NCI-H2196 (cell line): ENCODE data around the gene ATP1A2.
"Not testable (repeated sequence)": the region's sequence is repeated elsewhere in the genome, so short reads cannot be mapped to it uniquely, and the experiment has no call there.

Experiments
- DNase-seq: peaks from one replicate; lab custom pipeline; 2025; ENCODE audit not compliant: unreplicated experiment; lab: John Stamatoyannopoulos, UW

The ATP1A2 gene

DNA sequence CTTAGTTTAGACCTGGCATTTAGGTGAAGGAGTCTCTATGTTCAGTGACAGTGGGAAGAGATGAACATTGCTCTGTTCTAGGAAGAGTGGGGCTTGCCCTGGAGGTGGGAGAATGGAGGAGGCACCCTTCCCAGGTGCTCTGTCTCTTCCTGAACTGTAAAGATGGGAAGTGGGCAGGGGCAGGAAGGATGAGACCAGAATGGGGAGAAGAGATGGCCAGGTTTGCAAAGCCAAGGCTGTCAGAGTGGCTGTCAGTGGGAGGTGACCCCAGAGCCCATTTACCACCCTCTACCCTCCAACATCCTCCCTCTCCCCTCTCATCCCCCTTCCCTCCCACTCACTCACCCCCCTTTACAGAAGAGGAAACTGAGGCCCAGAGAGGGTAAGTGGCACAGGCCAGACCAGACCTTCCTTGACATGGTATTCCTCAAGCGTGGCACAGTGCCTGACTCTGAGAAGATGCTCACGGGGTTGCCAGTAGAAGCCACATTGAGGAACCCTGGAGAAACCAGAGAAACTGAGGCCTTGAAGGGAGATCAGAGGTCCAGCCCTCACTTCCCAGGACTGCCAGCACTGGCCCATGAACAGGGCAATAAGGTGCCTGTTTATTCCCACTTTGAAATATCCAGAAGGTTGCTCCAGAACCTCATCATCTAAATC lies 15.7 kb upstream of the ATP1A2 start:
- no peak for DNase-seq

DNA sequence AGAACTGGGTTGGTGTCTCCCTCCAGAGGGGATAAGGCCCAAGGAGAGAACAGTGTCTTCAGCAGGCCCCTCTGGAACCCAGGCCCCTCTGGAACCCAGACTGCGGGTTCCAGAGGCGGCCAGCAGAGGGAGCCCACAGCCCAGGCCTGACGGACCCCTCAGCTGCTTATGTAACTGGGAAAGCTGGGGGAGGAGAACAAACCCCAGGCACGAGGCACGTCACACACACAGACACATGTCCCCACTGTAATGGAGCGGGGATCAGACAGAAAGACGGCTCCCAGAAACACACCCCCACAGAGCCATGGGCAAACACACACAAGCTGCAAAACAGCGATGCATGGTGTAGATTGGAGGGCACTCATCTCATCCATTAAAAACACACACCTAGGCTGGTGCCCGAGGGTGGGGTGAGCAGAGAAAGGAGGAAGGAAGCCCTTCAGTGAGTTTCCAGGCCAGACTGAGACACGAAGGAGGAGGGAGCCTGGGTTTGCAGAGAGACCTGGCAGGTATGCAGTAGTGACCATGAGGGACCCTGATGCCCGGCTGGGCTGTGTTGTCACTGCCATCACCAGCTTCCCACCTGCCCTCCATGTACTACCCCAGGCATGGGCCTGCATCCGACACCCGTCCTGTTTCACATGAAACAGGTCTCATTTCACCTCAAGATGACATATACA lies 14.4 kb upstream of the ATP1A2 start:
- DNase-seq: peak; percentile 81

DNA sequence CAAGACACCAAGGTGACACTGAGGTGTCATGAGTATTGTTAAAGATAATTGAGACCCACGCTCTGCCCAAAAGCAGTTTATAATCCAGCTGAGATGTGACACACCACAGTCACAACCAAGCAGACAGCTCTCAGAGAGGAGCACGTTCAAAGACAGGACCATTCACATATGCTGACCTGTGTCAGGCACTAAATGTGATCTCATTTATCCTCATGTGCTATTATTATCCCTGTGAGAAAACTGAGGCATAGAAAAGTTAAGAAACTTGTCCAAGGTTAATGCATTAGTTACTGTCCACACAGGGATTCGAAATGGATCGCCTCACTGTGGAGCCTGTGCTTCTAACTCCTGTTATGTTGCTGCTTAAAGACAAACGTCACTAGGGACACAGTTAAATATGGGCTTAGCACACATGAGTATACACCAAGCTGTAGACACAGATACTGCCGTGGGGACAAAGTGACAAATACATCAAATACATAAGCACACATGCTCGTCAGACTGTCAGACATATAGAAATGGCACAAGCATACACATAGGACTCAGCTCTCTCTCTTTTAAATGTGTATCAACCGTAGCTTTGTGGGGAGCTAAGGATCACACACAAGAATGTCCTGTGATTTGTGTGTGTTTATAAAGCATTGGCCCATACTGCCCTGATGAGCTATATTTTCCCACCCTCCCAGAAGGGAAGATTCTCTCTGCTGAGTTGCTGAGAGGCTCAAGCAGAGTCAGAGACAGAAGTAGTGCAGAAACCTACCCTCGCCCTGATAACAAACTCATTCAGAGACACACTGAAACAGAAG lies 13.6 kb upstream of the ATP1A2 start:
- no peak for DNase-seq

DNA sequence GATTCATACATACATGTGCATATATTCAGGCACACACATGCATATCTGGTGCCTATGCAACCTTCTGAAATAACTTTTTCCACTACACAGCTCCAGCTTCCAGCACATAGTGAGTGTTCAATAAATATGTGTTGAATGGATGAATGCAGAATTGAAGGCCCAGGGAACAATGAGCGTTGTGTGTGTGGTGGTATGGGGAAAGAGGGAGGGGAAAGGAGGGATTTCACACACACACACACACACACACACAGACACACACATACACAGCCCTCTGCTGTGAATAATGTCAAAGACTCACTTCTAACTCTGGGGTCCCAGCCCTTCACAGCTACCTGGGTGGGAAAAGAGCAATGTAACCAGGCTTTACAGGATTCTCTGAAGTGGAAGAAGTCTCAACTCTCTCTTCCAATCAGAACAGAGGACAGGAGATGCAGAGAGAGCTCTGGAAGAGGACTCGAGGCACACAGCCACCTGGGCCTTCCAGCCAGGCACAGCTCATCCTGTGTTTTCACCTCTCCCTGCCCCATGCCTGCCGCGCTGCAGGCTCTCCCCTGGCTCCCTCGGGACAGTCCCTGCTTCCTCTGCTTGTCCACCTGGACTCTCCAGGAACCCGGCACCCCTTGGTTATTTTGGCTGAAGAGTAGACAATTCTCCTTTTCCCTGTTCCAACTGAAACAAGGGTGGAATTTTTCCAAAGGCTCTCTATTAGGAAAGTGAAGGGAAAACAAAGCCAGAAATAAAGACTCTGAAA lies 11.7 kb upstream of the ATP1A2 start:
- no peak for DNase-seq

DNA sequence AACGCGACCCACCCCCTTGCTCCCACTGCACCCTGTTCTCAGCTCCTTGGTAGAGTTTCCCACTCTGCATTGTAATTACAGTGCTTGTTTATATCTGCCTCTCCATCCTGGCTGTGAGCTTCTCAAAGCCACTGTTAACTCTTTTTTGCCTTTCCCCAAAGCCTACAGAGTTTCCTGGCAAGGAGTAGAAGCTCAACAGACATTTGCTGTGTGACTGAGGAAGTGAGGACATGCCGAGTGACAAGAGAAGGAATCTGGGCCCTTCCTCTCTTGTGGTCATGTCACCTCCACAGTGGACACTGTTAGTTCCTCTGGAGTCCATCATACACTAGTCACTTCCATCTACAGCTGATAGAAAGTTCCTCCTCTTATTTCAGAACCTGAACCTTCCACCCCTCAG lies 11.1 kb upstream of the ATP1A2 start:
- no peak for DNase-seq

DNA sequence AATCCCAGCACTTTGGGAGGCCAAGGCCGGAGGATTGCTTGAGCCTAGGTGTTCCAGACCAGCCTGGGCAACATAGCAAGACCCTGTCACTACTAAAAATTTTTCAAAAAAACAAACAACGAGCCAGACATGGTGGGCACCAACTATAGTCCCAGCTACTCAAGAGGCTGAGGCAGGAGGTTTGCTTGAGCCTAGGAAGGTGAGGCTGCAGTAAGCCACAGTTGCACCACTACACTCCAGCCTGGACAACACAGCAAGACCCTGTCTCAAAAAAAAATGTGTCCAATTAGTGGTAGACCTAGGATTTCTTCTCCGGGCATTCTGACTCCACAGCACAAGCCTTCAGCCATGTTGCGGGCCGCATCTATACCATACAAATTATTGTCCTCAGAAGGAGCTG lies 10.4 kb upstream of the ATP1A2 start:
- DNase-seq: no peak

DNA sequence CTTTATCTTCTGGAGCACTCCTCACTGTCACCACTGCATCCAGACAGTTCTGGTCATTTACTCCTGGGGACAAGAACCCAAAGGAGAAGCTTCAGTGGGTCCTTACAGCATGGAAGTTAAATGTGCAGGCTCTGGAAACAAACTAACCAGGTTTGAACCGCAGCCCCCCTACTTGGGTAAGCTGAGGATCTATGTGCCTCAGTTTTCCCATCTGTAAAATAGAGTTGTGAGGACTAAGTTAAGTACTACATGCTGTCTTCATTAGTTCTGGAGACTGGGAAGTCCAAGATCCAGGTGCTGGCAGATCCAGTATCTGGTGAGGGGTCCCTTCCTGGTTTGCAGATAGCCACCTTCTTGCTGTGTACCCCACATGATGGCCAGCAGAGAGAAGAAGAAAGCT lies 8.0 kb upstream of the ATP1A2 start:
- DNase-seq: no peak

DNA sequence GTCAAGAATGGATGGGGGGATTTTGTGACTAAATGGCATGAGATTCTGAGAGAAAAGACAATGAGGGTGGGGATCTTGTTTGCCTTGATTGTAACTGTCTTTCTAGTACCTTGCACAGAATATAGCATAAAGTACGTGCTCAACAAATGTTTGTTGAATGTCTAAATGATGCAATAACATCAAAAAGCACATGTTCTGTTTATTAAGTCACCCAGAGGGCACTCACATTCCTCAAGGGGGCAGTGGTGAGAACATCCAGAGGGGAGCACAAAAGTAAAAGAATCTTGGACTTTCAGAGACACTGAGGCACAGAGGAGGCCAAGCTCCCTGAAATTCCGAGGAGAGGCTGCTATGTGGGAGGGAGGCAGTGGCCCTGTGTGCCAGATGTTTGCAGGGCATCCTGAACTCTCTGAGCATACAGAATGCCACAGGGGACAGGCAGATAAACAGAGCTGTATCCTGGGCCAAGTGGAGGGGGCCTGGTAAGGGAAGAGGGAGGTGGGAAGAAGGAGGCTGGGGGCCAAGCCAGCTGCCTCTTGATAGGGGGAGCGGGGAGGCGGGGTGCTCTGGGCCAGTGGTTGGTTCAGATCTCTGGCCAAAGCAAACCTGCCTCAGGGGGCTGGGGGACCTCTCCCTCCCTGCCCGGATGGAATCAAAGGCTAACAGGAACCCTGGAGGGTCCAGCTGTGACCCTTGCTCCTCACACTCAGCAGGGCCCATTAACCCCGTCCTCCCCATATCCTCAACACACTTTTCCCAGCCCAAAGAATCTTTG lies 6.5 kb upstream of the ATP1A2 start:
- DNase-seq: no peak

DNA sequence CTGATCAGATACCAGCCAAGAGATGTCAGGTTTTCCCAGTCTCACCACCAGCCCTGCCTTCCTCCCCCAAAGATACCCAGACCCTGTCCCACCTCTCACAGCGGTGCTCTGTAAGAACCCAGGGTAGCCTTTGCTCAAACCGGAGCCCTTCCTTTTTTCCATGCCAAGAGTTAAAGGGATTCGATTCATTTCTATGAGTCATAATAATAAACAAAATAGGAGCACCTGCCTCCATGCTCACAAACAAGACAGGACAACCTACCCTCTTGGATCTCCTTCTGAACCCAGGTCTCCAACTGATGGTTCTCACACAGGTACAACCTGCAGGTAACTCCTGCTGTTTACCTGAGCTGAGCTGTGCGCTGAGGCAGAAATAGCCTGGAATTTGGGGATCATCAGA lies 5.9 kb upstream of the ATP1A2 start:
- no peak for DNase-seq

DNA sequence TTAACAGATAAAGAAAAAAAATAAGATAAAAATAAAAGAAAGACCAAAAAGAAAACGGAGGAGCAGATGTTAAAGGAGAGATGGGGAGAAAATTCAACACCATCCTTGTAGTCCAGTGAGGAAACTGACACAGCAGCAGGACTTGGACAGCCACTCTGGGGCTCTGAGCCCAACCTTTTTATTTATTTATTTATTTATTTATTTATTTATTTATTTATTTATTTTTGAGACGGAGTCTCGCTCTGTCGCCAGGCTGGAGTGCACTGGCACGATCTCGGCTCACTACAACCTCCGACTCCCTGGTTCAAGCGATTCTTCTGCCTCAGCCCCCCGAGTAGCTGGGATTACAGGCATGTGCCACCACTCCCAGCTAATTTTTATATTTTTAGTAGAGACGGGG lies 4.1 kb upstream of the ATP1A2 start:
- not testable (repeated sequence) for DNase-seq

DNA sequence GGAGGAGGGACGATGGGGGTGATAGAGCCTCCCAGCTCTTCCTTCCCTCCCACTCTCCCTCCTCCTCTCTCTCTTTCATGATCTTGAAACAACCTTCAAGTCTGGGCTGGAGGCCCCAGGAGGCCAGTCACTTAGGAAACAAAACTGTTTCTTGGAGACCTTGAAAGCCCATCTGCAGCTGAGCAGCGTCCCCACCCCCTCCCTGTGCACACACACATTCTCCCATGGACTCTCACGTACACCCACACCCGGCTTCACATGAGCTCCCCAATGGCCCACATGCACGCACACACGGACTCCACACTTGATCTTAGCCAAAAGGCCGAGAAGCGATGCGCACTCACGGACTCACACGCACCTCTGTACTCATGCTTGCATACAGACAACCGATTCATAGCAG lies 3.2 kb upstream of the ATP1A2 start:
- no peak for DNase-seq

DNA sequence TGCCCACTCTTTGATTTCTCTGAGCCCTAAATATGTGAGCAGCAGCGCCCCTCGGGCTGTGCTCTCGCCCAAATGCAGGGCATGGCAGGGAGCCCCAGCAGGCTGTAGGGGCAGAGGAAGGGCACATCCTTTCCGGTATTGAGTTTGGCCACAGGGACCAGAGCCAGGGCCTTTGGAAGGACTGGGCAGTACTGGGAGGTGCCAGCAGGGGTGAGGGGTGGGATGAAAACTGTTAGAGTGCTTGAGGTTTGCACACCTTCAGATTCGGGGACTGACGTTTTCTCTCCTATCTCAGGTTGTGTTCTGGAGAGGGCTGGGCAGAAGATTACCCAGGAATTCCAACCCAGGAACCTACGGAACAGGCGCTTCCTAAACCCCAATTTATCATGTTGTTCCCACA lies 2.2 kb upstream of the ATP1A2 start:
- no peak for DNase-seq

DNA sequence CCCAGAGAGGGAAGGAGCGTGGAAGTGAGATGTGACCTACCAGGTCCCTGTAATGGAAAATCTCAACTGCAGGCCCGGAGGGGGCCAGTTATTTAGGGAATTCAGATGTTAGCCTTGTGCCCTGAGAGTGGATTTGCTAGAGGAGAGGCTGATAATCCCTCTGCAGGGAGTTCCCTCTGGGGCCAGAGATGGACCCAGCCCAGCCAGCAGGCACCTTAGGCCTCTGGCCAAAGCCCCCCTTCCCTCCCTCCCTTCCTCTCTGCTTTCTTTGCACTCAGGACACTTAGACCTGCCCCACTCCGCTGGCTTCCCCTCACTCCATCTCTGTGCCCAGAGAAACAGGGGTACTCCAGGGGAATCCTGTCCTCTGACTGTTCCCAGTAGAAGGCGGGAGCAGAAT lies 1.5 kb upstream of the ATP1A2 start:
- DNase-seq: no peak

DNA sequence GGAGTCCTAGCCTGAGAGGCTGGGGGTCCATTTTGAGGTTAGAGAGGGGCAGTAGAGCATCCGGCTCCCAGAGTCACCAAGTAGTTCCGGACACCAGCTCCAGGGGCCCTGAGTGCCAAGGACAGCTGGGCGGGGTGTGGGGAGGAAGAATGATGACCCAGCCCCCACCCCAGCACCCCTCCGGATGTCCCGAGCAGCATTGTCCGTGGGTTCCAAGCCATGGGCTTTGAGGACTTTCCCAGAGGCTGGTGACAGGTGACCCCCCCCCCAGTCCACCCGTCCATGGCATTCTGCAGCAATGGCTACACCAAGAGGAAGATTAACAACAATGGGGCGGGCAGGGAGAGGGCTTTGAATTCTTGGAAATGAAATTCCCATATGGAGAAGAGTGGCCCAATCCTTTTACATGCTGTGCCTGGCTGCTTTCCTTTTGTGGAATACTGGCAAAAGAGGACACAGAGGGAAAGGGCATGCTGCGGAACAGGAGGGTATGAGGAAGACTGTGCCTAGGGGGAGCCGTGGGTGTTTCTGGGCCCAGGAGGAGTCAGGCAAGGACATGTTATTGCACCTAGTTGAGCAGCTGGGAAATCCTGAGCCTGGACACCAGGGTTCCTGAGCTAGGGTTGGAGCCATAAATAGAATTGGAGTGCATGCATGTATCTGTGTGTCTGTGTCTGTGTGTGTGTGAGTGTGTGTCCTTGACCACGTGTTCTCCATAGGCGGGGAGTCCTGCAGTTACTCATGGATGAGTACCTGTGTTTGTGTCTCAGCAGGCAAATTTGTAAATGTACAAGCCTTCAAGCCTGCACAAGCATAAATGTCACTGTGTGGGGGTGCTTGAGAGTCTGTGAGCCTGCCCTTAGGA lies 956 bp downstream of the ATP1A2 start:
- no peak for DNase-seq

DNA sequence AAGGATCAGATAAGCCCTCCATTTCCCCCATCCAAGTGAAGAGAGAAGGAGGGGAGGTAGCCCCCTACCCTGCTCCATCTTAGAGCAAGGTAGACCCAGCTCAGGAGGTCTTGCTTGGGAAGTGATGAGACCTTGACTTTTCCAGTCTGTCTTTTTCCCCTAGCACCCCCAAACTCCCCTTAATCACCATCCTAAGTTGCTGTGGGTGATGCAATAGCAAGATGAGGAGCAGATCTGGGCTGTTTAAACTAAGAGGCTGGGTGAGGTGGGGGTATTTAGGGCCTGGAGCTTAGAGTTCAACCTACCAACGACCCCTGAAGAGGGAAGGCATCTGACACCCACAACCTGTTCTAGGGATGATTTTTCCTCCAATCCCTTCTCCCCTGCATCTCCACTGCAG lies 1.7 kb downstream of the ATP1A2 start:
- no peak for DNase-seq

DNA sequence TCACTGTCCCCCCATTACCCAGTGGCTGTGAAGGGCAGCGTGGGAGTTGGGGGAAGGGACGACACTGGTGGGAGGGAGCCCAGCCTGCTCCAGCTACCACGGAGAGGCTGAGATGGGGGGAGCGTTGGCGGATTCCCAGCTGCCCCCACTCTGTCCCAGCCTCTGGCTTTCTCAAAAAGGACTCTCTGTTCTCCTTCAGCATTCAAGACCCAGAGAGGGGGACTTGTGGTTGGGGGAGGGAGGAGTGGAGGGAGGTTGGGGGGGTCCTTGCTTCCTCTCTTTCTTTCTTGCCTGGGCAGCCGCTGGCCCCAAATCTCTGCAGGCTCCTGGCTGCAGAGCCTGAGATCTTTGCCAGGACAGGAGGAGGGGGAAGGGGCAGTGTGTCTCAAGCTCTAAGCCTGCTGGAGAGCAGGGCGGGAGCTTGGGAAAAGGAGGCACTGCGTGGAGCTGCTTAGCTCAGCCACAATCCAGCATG lies 2.2 kb downstream of the ATP1A2 start:
- no peak for DNase-seq

DNA sequence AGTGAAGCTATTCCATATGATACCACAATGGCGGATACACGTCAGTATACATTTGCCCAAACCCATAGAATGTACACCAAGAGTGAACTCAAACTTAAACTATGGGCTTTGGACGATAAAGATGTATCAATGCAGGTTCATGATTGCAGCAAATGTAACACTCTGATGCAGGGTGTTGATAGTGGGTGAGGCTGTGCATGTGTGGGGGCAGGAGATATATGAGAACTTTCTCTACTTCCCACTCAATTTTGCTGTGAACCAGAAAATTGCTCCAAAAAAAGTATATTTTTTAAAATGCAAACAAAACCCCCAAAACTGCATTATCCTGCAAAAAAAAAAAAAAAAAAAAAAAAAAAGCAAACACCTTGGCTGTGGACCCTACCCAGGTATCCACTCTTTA lies 3.4 kb downstream of the ATP1A2 start:
- no peak for DNase-seq

DNA sequence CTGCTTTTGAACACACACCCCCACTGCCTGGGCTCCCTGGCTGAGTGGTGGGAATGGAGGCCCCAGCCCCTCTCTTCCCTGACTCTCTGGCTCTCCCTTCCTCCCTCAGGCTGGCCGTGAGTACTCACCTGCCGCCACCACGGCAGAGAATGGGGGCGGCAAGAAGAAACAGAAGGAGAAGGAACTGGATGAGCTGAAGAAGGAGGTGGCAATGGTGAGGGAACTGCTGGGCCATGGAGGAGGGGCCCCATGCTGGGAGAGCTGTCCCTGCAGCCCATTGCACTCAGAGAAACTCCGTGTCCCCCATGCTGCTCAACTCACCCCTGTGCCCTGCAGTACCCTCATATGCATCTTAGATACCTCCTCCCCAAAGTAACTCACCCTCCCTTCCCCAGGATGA lies 5.2 kb downstream of the ATP1A2 start:
- no peak for DNase-seq

DNA sequence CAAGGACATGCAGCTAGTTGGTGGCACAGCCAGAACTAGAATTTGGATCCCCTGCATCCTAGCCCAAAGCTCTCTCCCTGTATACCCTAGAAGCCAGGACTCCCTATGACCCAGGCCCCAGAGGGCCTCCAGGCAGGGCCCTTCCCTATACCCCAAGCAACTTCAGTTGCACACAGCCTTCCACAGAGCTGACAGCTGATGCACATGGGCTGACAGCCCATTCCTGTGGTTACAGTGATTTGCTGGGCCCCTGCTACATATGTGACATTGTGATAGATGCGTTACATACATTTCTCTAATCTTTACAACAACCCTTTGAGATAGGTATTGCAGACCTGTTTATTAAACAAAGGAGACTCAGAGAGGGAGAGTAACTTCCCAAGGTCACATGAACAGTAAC lies 5.8 kb downstream of the ATP1A2 start:
- no peak for DNase-seq
